ENCODE measurements around the gene GCA.

DNA sequence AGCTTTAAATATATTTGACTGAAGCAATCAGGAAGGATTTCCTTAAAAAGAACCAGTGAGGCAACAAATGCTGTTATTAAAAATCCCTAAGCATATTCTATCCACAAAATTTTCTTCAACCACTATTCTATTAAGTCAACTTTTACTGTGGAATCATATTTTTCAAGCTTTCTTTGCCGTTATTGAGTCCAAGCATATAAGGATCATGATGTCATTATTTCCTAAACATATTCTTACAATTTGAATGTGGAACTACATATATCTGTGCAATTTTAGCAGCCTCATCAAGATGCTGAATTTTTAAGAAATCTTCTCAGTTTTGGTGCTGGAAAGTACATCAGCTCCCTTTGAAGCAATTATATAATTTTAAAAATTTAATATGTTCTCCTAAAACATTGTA is 31.1 kb upstream of the GCA start:
- TF ChIP-seq CTCF (IDR thresholded peaks at IDR 0.05) (no peak), POLR2AphosphoS5 (IDR thresholded peaks at IDR 0.05) (no peak), POLR2A (IDR thresholded peaks at IDR 0.05; ENCODE audit: low read depth) (no peak)
